Liver (tissue), 9 donors: ENCODE data around the gene MRPS18B. TPM values are rescaled to one million over a fixed set of nuclear protein-coding genes. Genes with fewer than 3 reads are reported as not detected.

Experiments used
- DNase-seq: peaks from one replicate; pipeline ENCODE4 v3.0.0-alpha.2; 2017; ENCODE audit warnings: low spot score
- H3K27ac ChIP-seq, 2 donors: one replicate each; pipeline ENCODE4 v1.7.0; 2013; ENCODE audit warnings: inconsistent platforms in 2 of 2, low read length in 2 of 2, control low read depth in 1 of 2, low read depth in 1 of 2, mild to moderate bottlenecking in 1 of 2
- H3K27me3 ChIP-seq, 4 donors: one replicate each; pipeline versions ENCODE4 v1.6.1 to v1.7.0; 2013; ENCODE audit warnings: low read length in 3 of 4, inconsistent platforms in 1 of 4, mild to moderate bottlenecking in 1 of 4, moderate library complexity in 1 of 4; ENCODE audit not compliant: control insufficient read depth in 4 of 4, insufficient read depth in 4 of 4
- H3K36me3 ChIP-seq, 4 donors: one replicate each; pipeline versions ENCODE4 v1.6.1 to v1.7.0; 2013; ENCODE audit warnings: low read length in 3 of 4, mild to moderate bottlenecking in 3 of 4, low read depth in 1 of 4, moderate library complexity in 1 of 4; ENCODE audit not compliant: control insufficient read depth in 4 of 4, insufficient read depth in 3 of 4
- H3K4me1 ChIP-seq, 4 donors: one replicate each; pipeline versions ENCODE4 v1.6.1 to v1.7.0; 2013; ENCODE audit warnings: low read length in 3 of 4, mild to moderate bottlenecking in 3 of 4, moderate library complexity in 1 of 4; ENCODE audit not compliant: control insufficient read depth in 4 of 4, insufficient read depth in 4 of 4
- H3K4me3 ChIP-seq, 3 donors: one replicate each; pipeline versions ENCODE4 v1.6.1 to v1.7.0; 2013; ENCODE audit warnings: low read length in 3 of 3, control low read depth in 1 of 3, low read depth in 1 of 3, mild to moderate bottlenecking in 1 of 3
- H3K9ac ChIP-seq, 2 donors: one replicate each; pipeline ENCODE4 v1.7.0; 2013; ENCODE audit warnings: low read length in 2 of 2, mild to moderate bottlenecking in 2 of 2, moderate library complexity in 2 of 2, control low read depth in 1 of 2, low read depth in 1 of 2
- H3K9me3 ChIP-seq, 4 donors: one replicate each; pipeline versions ENCODE4 v1.6.1 to v1.7.0; 2013; ENCODE audit warnings: low read length in 3 of 4; ENCODE audit not compliant: control insufficient read depth in 4 of 4
- ATF3 ChIP-seq: IDR thresholded peaks from 2 replicates; pipeline ENCODE4 v1.6.1; 2016; ENCODE audit warnings: antibody characterized with exemption
- EGR1 ChIP-seq, 2 donors: IDR thresholded peaks; 2 replicates each; pipeline ENCODE4 v1.6.1; 2016 to 2018; ENCODE audit warnings: antibody characterized with exemption in 2 of 2, low read depth in 2 of 2
- FOXA1 ChIP-seq: IDR thresholded peaks from 2 replicates; pipeline ENCODE4 v1.6.1; 2016; ENCODE audit warnings: antibody characterized with exemption
- FOXA2 ChIP-seq: IDR thresholded peaks from 2 replicates; pipeline ENCODE4 v1.6.1; 2016; ENCODE audit warnings: antibody characterized with exemption
- GABPA ChIP-seq, 2 donors: IDR thresholded peaks in 1 of 2; conservative IDR thresholded peaks in 1 of 2; 2 replicates each; pipeline ENCODE4 v1.6.1; 2016; ENCODE audit warnings: antibody characterized with exemption in 2 of 2, mild to moderate bottlenecking in 1 of 2, moderate library complexity in 1 of 2
- HNF4A ChIP-seq, 2 donors: conservative IDR thresholded peaks; 2 replicates each; pipeline ENCODE4 v1.6.1; 2016; ENCODE audit warnings: antibody characterized with exemption in 2 of 2, mild to moderate bottlenecking in 2 of 2
- HNF4G ChIP-seq: IDR thresholded peaks from 2 replicates; pipeline ENCODE4 v1.6.1; 2016; ENCODE audit warnings: antibody characterized with exemption
- JUND ChIP-seq, 2 donors: IDR thresholded peaks; 2 replicates each; pipeline ENCODE4 v1.6.1; 2016; ENCODE audit warnings: antibody characterized with exemption in 2 of 2
- MAX ChIP-seq: IDR thresholded peaks from 2 replicates; pipeline ENCODE4 v1.6.1; 2016; ENCODE audit warnings: antibody characterized with exemption
- NR2F2 ChIP-seq: IDR thresholded peaks from 2 replicates; pipeline ENCODE4 v1.6.1; 2016; ENCODE audit warnings: antibody characterized with exemption
- RAD21 ChIP-seq, 2 donors: IDR thresholded peaks; 2 replicates each; pipeline ENCODE4 v1.6.1; 2016; ENCODE audit warnings: antibody characterized with exemption in 2 of 2, mild to moderate bottlenecking in 2 of 2
- REST ChIP-seq: IDR thresholded peaks from 2 replicates; pipeline ENCODE4 v1.6.1; 2016; ENCODE audit warnings: antibody characterized with exemption, mild to moderate bottlenecking
- RXRA ChIP-seq, 2 donors: IDR thresholded peaks; 2 replicates each; pipeline ENCODE4 v1.6.1; 2017 to 2018; ENCODE audit warnings: antibody characterized with exemption in 2 of 2, mild to moderate bottlenecking in 1 of 2
- SP1 ChIP-seq: IDR thresholded peaks from 2 replicates; pipeline ENCODE4 v1.6.1; 2018; ENCODE audit warnings: antibody characterized with exemption, mild to moderate bottlenecking
- TAF1 ChIP-seq: conservative IDR thresholded peaks from 2 replicates; pipeline ENCODE4 v1.6.1; 2016; ENCODE audit warnings: antibody characterized with exemption, mild to moderate bottlenecking
- YY1 ChIP-seq: IDR thresholded peaks from 2 replicates; pipeline ENCODE4 v1.6.1; 2016; ENCODE audit warnings: antibody characterized with exemption, mild to moderate bottlenecking
- ZBTB33 ChIP-seq: IDR thresholded peaks from 2 replicates; pipeline ENCODE4 v1.6.1; 2016; ENCODE audit warnings: antibody characterized with exemption
- WGBS: extraction: QIAGEN DNeasy Blood & Tissue Kit; methylation state at CpG from one replicate; pipeline ENCODE4 v1.1.7; 2013; 5-methylcytosine and 5-hydroxymethylcytosine counted together
- polyA plus RNA-seq, 2 donors: library from polyadenylated mRNA; stranded (reverse) in 1 of 2; unstranded in 1 of 2; fragments of 200-250 nt in 1 of 2; fragments of >200 nt in 1 of 2; fragmentation: Nextera tagmentation in 1 of 2; extraction: Ambion mirVana in 1 of 2; gene quantifications; one replicate each; pipeline versions ENCODE4 v1.2.1 to v1.2.3, GENCODE V29; 2013 to 2015
- total RNA-seq, 2 donors: library from RNA; depleted of rRNA; stranded (reverse); fragments of >200 nt; gene quantifications; one replicate each; pipeline ENCODE4 v1.2.3, GENCODE V29; 2014
- TF ChIP-seq, protein P1 (sequence below): fragments of 150-350 bp; IDR thresholded peaks from 2 replicates; pipeline ENCODE4 v1.5.1; 2017; ENCODE audit warnings: improper control_type of control experiment, low read depth, low read length; ENCODE audit not compliant: missing input control
- donor health status: healthy.
- donor health status: healthy.
- donor health status: healthy.
- donor health status: healthy.
- donor health status: healthy.

MRPS18B gene
- total and polyA plus RNA-seq, 4 donors: 50.5 to 81.9 (median 69.4) TPM

DNA sequence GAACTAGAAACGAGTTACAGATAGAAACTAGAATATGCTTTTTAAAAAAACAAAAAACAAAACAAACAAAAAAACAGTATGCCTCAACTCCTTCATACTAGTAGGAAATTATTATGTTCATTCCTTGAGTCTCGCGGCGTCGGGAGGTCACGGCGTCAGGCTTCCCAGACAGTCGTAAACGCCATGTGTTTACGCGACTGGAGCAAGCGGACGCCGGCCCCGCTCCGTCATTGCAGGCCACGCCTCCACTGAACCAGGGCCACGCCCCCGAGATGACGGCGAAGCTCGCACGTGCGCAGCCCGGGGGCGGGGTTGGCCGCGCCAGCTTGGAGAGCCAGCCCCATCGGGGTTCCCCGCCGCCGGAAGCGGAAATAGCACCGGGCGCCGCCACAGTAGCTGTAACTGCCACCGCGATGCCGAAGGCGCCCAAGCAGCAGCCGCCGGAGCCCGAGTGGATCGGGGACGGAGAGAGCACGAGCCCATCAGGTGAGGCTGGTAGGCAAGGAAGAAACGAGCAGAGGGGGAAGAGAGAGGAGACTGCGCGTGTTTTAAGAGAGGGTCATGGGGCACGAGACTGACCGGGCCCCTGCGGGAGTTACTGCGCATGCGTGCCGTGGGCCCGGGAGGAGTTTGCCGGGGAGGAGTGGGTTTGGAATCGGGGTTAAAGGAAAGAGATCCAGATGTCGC lies 46.4 kb upstream of the MRPS18B start, which contains the start of gene ABCF1:
ABCF1 (plus strand) TSS at position 368 of the 687 bp plus-strand sequence; CDS start at position 414, 46 bp downstream.
- TF ChIP-seq FOXA1 (no peak), GABPA (IDR thresholded peaks at IDR 0.05 in 1 of 2, conservative IDR thresholded peaks at IDR 0.05 in 1 of 2) (peak; percentile 93 to 98), RXRA (IDR thresholded peaks at IDR 0.05) (peak; percentile 7 to 23), FOXA2 (no peak), JUND (IDR thresholded peaks at IDR 0.05) (peak in 1 of 2 donors; percentile 37), YY1 (peak; percentile 52), HNF4A (conservative IDR thresholded peaks at IDR 0.05) (no peak), HNF4G (no peak), NR2F2 (peak; percentile 29), RAD21 (IDR thresholded peaks at IDR 0.05) (no peak), ZBTB33 (peak; percentile 48), ATF3 (no peak), MAX (peak; percentile 34), TAF1 (no peak), EGR1 (IDR thresholded peaks at IDR 0.05; ENCODE audit: low read depth in 2 of 2) (peak; percentile 62 to 77), REST (peak; percentile 39), SP1 (peak; percentile 62)
- TF ChIP-seq, protein P1, sequence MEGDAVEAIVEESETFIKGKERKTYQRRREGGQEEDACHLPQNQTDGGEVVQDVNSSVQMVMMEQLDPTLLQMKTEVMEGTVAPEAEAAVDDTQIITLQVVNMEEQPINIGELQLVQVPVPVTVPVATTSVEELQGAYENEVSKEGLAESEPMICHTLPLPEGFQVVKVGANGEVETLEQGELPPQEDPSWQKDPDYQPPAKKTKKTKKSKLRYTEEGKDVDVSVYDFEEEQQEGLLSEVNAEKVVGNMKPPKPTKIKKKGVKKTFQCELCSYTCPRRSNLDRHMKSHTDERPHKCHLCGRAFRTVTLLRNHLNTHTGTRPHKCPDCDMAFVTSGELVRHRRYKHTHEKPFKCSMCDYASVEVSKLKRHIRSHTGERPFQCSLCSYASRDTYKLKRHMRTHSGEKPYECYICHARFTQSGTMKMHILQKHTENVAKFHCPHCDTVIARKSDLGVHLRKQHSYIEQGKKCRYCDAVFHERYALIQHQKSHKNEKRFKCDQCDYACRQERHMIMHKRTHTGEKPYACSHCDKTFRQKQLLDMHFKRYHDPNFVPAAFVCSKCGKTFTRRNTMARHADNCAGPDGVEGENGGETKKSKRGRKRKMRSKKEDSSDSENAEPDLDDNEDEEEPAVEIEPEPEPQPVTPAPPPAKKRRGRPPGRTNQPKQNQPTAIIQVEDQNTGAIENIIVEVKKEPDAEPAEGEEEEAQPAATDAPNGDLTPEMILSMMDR: no peak
- DNase-seq: peak; percentile 100
- no peaks in the 10 kb centered on the region for H3K27me3 ChIP-seq
- peak within 1 kb of the TSS; percentile 68 to 93 (median 85) for H3K4me3 ChIP-seq
- peak within 1 kb of the TSS; percentile 89 to 98 for H3K27ac ChIP-seq
- H3K9me3 ChIP-seq: no peaks in the 10 kb centered on the region
- peaks cover 5 to 40% (median 37%) of the 10 kb centered on the region in 4 donors for H3K4me1 ChIP-seq
- peak within 1 kb of the TSS; percentile 90 to 95 for H3K9ac ChIP-seq
- no peaks in the 10 kb centered on the region for H3K36me3 ChIP-seq
- under 1% methylated on average over 59 of the region's 59 CpGs for WGBS
